Coronary artery (tissue), 2 donors: ENCODE measurements around the gene GOLGA6L10.
"Not testable (repeated sequence)": the region's sequence is repeated elsewhere in the genome, so short reads cannot be mapped to it uniquely, and the experiment has no call there.

Experiments used
- DNase-seq: peaks from one replicate; pipeline ENCODE4 v3.0.0-alpha.2; 2017; ENCODE audit warnings: low spot score
- H3K27ac ChIP-seq, 2 donors: fragments of 200-600 bp; sonication (generic); one replicate each; pipeline ENCODE4 v1.5.1; 2016 to 2019
- H3K4me3 ChIP-seq: fragments of 200-600 bp; sonication (generic); 2 replicates; pipeline ENCODE4 v1.5.1; 2016; ENCODE audit warnings: mild to moderate bottlenecking, moderate library complexity

Gene GOLGA6L10

DNA sequence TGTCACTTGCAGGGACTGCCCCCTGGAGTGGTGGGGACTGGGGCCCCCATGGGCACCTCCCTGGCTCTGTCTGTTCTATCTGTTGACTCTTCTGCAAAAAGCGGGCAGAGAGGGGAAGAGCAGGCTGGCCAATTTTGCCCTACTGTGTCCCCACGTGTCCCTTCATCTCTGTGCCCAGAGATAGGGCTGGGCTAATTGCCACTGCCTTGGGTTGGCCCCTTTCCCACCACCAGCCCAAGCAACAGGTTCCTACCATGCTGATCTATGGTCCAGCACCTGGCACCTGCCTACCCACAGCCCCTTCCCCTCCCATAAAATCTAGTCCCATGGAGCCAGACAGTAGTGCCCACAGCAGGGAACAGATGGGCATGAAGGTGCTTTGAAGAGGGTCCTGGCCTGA is 14.3 kb downstream of the GOLGA6L10 start:
- DNase-seq, H3K4me3 ChIP-seq, H3K27ac ChIP-seq: not testable (repeated sequence)

DNA sequence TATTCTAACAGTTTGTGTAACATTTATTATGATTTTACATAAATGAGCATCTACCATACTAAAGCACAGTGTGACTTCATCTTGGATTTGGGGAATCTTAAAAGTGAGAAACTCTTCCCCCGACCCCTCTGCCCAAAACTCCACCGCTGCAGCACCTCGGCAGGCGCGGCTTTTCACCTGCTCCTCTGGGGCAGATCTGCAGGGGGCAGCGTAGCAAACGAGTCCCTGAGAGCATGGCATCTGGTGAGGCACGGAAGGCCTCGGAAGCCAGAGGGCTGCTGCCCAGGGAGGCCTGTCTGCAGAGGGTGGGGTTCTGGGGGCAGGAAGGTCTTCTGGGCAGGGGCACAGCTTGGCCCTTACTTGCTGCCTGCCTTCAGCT is 14.7 kb downstream of the GOLGA6L10 start:
- H3K27ac ChIP-seq, DNase-seq: not testable (repeated sequence)

DNA sequence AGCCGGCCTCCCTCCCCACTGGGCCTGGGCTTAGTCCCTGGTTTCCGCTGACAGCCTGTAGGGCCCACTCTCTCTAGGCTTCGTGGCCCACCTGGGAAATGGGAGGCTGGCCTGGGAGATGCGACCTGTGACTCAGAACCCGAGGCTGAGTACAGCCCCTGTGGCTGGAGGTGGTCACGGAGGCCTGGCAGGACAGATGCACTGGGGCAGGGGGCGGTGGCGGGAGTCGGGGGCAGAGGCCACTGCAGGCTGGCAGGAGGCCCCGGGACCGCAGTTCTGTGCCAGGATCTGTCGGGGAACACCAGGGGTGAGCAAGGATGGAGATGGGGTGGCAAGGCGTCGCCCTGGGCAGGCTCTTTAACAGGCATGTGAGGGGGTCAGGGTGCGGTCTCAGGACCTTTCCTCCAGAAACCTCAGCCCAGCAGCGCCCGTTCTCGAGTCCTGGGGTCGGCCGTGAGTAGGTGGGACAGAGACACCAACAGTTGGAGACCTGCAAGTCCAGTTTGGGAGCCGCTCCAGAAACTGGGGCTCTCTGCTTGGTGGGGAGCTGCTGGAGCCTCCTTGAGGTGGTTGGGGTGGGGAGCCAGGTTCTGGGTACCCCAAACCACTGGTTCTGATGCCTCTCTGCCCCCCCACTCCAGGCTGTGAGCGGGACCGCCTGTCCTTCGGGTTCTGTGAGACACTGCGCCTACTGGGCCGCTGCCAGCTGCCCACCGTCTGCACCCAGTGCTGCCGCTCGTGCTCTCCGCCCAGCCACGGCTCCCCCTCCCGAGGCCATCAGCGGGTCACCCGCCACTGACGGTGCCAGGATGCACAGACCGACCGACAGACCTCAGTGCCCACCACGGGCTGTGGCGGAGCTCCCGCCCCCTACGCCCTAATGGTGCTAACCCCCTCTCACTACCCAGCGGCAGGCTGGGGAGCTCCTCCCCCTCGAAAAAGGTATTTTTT is 15.4 kb downstream of the GOLGA6L10 start:
- DNase-seq, H3K27ac ChIP-seq, H3K4me3 ChIP-seq: not testable (repeated sequence)

More for the DNA sequence above, 14.7 kb downstream of the GOLGA6L10 start:
- not testable (repeated sequence) for H3K4me3 ChIP-seq

DNA sequence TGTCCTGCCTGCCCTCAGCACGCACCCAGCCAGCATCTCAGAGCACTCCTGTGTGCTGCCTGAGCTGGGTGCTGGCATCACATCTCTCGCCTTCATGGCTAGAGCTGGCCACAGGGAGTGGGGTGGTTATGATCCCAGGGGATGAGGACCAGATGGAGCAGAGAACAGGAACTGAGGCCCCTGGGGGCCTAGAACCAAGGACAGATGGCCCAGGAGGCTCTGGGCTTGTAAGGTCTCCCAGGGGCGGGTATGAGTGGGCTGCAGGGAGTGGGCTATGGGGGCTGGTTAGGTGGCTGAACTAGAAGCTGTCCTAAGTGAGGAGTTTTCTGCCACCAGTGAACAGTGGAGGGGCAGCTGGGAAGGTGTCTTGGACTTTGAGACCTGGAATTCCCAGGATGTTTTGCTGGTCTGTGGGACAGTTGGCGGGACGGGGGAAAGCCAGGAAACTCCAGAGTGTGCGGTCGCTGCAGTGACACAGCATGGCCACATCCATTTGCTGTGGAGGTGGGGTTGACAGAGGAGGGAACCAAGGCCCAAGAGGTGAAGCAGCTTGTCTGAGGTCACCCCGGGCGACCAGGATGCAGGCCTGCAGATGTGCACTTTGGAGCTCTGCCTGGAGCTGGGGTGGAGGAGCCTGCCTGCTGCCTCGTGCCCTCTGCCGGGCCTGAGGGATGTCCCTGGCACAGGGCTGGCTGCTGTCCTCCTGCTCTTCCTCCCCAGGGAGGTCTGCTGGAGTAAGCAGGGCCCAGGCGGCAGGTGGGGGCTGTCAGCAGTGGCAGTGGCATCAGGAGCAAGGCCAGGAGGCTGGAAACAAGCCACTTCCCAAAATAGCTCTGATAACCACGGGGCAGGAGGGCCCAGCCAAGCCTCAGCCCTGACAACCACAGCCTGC is 16.3 kb downstream of the GOLGA6L10 start:
- not testable (repeated sequence) for H3K4me3 ChIP-seq, H3K27ac ChIP-seq
- peak; percentile 71 for DNase-seq

DNA sequence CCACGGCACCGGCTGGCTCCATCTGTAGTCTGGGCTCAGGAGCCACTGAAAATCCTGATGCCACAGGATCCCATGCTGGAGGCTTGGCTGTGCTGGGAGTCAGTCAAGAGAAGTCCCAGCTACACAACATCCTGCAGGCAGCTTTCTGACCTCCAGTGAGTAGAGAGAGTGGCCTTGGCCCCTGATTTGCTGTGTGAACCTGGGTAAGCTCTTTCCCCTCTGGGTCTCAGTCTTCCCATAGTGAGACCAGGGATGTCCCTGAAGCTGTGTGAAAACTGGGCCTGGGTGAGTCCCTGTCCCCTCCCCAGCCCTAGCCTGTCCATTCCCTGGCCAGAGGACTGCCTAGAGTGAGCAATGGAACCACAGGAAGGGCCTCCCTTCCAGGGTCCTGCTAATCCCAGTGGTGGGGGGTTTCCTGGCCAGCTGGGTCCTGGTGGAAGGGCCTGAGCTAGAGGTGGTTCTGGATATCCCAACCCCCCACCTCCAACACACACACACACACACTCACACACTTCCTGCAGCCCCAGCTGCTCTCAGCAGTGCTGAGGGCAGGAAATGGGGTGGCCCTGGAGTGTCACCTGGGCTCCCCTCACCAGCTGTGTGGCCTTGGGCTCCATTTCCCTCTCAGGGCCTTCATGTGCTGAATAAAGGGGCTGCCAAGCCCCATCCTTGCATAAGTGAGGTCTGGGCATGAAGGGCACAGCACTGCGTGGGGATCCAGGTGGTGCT is 17.5 kb downstream of the GOLGA6L10 start:
- H3K27ac ChIP-seq, H3K4me3 ChIP-seq: not testable (repeated sequence)
- peak; percentile 31 for DNase-seq

DNA sequence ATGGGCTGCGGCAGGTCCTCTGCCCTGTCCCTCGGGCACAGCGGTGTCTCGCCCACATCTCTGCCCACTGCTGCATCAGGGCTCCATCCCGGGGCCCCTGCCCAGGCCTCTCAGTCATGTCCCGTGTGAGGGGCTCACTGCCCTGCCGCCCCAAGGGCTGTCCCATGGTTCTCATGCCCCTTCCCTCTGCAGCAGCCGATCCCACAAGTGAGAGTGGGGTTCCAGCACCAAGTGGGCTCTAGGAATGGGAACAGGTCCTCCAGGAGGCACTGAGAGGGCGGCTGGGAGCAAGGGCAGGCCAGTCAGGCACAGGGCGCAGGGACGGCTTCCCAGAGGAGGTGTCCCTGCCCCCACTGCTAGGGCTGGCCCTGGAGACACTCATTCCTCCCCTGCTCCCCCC is 18.4 kb downstream of the GOLGA6L10 start:
- not testable (repeated sequence) for H3K27ac ChIP-seq, DNase-seq, H3K4me3 ChIP-seq

DNA sequence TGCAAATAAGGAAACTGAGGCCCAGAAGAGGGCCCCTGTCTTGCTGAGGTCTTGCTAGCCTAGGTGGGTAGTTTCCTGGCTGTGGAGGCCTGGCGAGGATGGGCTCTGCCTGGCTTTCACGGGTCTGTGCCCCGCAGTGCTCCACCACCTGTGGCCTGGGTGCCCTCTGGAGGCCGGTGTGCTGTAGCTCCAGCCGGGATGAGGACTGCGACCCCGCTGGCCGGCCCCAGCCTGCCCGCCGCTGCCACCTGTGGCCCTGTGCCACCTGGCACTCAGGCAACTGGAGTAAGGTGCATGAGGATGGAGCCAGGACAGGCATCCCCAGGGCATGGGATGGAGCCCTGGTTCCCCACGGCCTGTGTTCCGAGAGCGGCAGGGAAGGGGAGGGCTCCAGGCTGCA is 20.2 kb downstream of the GOLGA6L10 start:
- not testable (repeated sequence) for H3K27ac ChIP-seq, H3K4me3 ChIP-seq, DNase-seq

DNA sequence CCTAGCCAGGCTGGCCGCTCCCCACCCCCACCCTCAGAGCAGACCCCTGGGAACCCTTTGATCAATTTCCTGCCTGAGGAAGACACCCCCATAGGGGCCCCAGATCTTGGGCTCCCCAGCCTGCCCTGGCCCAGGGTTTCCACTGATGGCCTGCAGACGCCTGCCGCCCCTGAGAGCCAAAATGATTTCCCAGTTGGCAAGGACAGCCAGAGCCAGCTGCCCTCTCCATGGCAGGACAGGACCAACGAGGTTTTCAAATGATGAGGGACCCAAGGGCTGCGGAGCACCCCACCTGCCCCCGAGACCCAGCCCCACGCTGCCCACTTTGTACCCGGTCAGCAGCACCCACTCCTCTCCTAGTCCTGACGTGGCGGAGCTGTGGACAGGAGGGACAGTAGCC is 21.9 kb downstream of the GOLGA6L10 start:
- H3K27ac ChIP-seq, H3K4me3 ChIP-seq: not testable (repeated sequence)
- peak; percentile 53 for DNase-seq

DNA sequence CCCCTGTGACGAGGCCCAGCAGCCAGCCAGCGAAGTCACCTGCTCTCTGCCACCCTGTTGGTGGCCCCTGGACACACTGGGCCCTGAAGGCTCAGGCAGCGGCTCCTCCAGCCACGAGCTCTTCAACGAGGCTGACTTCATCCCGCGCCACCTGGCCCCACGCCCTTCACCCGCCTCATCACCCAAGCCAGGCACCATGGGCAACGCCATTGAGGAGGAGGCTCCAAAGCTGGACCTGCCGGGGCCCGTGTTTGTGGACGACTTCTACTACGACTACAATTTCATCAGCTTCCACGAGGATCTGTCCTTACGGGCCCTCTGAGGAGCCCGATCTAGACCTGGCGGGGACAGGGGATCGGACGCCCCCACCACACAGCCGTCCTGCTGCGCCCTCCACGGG is 22.4 kb downstream of the GOLGA6L10 start:
- not testable (repeated sequence) for H3K27ac ChIP-seq, DNase-seq, H3K4me3 ChIP-seq

DNA sequence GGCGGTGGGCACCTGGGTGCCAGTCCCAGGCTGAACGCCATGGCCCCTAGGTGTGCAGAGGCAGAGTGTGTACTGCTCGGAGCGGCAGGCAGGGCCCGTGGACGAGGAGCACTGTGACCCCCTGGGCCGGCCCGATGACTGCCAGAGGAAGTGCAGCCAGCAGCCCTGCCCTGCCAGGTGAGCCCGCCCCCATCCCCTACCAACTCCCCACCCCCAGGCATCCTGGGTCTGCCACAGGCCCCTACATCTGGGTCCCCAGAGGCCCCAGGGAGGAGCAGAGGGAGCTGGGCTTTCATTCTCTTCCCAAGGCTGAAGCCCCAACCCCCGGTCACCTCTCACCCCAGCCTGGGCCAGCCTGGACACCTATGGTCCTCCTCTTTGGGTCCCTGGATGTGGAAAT is 23.6 kb downstream of the GOLGA6L10 start:
- DNase-seq = peak; percentile 45
- not testable (repeated sequence) for H3K27ac ChIP-seq, H3K4me3 ChIP-seq

DNA sequence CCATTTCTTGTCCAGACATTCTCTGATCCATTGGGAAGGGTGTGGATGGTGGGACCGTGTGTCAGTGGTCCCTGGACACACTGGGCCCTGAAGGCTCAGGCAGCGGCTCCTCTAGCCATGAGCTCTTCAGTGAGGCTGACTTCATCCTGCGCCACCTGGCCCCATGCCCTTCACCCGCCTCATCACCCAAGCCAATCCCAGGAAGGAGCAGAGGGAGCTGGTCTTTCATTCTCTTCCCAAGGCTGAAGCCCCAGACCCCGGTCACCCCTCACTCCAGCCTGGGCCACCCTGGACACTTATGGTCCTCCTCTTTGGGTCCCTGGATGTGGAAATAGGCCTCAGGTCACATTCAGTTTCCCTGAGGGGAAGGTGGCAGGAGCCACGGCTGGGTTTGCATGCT is 24.4 kb downstream of the GOLGA6L10 start:
- not testable (repeated sequence) for DNase-seq, H3K27ac ChIP-seq, H3K4me3 ChIP-seq

DNA sequence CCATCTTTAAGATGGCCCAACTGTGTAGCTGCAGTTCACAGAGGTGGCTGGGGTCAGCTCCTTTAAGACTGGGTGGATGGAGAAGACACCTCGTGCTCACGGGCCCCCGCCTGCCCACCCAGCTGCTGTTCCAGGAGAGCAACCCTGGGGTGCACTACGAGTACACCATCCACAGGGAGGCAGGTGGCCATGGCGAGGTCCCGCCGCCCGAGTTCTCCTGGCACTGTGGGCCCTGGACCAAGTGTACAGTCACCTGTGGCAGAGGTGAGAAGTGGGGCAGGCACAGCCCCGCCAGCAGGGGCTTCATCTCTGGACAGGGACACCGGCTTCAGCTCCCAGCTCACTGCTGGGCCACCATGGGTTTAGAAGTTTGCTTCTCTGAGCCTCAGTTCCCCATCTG is 26.8 kb downstream of the GOLGA6L10 start:
- not testable (repeated sequence) for H3K27ac ChIP-seq, DNase-seq, H3K4me3 ChIP-seq

DNA sequence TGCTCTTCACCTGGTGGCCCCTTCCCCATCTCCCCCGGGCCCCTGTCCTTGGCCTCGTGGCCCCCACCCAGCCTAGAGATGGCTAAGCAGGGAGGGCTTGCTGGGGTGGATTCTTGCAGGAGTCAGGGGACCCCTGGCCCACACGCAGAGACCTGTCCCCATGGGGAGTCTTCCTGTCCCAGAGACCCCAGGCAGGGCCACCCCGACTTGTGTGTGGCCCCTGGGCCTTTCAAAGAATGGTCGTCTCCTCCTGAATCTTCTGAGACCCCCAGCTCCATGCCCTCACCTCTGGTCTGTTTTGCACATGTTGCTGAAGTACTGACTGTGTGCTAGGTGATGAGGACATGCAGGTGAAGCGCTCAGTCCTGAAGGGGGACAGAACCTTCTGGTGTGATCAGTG is 28.4 kb downstream of the GOLGA6L10 start:
- not testable (repeated sequence) for H3K27ac ChIP-seq, DNase-seq, H3K4me3 ChIP-seq

DNA sequence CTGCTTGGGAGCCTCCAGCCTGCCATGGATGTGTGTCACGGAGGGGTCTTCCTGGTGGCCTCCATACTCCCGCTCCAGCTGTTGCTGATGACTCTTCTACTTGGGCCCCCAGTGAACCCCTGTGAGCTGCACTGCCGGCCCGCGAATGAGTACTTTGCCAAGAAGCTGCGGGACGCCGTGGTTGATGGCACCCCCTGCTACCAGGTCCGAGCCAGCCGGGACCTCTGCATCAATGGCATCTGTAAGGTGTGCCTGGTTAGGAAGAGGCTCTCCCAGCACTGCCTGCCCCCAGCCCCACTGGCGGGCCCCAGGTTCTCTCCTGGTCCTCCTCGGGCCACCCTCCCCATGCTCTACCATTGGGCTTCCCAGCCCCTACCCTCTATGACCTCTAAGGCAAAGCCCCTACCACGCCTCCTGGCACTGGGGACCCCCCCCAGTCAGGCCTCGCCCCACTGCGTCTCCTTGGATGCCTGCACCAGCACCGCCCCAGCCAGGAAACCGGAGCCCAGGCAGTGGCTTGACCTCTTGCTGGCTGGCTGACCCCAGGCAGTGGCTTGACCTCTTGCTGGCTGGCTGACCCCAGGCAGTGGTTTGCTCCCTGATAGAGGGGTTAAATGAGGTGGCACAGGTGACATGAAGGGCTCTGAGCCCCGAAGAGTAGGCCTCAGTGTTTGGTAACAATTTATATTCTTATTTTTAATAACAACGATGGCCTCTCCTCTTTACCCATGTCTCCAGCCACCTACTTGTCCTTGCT is 29.6 kb downstream of the GOLGA6L10 start:
- not testable (repeated sequence) for DNase-seq, H3K4me3 ChIP-seq, H3K27ac ChIP-seq

DNA sequence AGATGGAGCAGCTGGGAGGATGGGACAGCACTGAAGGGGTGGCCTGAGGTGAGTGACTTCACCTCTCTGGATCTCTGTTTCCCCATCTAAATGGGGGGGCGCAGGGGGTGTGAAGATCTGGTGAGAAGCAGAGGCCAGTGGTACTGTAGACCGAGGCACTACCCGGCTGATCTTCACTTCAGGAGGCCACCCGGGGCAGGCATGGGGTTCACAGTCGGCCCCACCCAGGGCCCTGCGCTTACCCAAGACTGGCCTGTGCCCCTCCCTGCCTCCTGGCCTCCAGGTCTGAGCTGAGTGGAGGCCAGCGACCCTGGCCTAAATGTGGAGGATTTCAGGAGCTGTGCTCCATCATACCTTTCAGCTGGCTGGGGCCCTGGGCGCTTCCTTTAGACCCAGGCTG is 31.0 kb downstream of the GOLGA6L10 start:
- not testable (repeated sequence) for H3K27ac ChIP-seq, H3K4me3 ChIP-seq, DNase-seq

DNA sequence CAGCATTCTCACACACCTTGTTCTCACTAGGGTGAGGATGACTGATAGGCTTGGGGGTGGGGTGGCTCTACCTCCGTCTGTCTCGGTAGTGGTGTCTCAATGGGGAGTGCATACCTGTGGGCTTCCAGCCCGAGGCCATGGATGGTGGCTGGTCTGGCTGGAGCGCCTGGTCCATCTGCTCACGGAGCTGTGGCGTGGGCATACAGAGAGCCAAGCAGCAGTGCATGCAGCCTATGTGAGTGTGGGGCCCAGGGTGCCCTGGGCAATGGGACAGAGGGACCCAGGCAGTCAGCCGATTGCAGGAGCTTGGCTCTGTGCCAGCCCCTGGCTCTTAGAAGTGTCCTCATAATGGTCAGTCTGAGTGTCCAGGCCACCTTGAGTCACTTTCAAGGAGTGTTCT is 31.8 kb downstream of the GOLGA6L10 start:
- not testable (repeated sequence) for H3K27ac ChIP-seq, DNase-seq, H3K4me3 ChIP-seq
